K562 (cell line): Measurements from ENCODE around the gene SPATS2L. TPM values are rescaled to one million over a fixed set of nuclear protein-coding genes. Genes with fewer than 3 reads are reported as not detected.

ENCODE experiments used
- ATAC-seq: fragments of 200-7000 bp; cut with Tn5 transposase; 3 replicates; pipeline ENCODE4 v1.9.1; 2020; ENCODE audit warnings: moderate library complexity
- BruUV-seq: library from RNA; stranded (reverse); fragments of 400-500 nt; replicated peaks from 2 replicates; lab custom pipeline; 2021; lab: Mats Ljungman, UMichigan
- CTCF ChIA-PET: fragments of 300-600 bp; formaldehyde crosslinking; extraction: SDS; loops from one replicate; lab custom pipeline; 2021; ENCODE audit warnings: low intra/inter-chr PET ratio; lab: Yijun Ruan, JAX
- POLR2A ChIA-PET: fragments of 300-600, 350-650 bp; sonication (Branson Sonifier 250); formaldehyde crosslinking; extraction: SDS; loops from one replicate; lab custom pipeline; 2021; ENCODE audit warnings: antibody characterized with exemption, inconsistent platforms; lab: Yijun Ruan, JAX
- DNase-seq, 4 experiments: peaks; one replicate each; pipeline versions ENCODE4 v3.0.0 to v3.0.0-alpha.2; 2011 to 2018; ENCODE audit warnings: low spot score in 3 of 4, mixed read lengths in 3 of 4; ENCODE audit errors: extremely low read depth in 1 of 4
- FAIRE-seq: peaks from 2 replicates; lab custom pipeline; 2011; peaks lifted over from hg19 to GRCh38; lab: Jason Lieb, UNC
- H2AFZ ChIP-seq: 2 replicates; pipeline ENCODE4 v1.6.0; 2011; ENCODE audit warnings: low read depth, low read length, control low read depth, inconsistent platforms
- H3K27ac ChIP-seq: fragments of 200-600 bp; 3 replicates; pipeline ENCODE4 v1.8.0; 2011; ENCODE audit warnings: low read depth, mild to moderate bottlenecking, control low read depth, inconsistent platforms, low read length, moderate library complexity, mixed read lengths; ENCODE audit errors: extremely low read depth
- H3K27me3 ChIP-seq, 2 experiments: fragments of 300-600 bp in 1 of 2; 2 replicates in 1 of 2; 3 replicates in 1 of 2; pipeline versions ENCODE4 v1.6.0 to v1.8.0; 2011; ENCODE audit warnings: inconsistent platforms in 2 of 2, low read length in 2 of 2, mild to moderate bottlenecking in 1 of 2, mixed read lengths in 1 of 2, moderate library complexity in 1 of 2; ENCODE audit not compliant: control insufficient read depth in 2 of 2, insufficient read depth in 2 of 2
- H3K36me3 ChIP-seq: fragments of 300-600 bp; 3 replicates; pipeline ENCODE4 v1.8.0; 2011; ENCODE audit warnings: mild to moderate bottlenecking, low read length, inconsistent platforms; ENCODE audit not compliant: control insufficient read depth, insufficient read depth
- H3K4me1 ChIP-seq, 2 experiments: fragments of 200-600 bp in 1 of 2; replicated peaks in 1 of 2; 2 replicates in 1 of 2; 3 replicates in 1 of 2; pipeline versions ENCODE4 v1.5.1 to v1.8.0; 2011; ENCODE audit warnings: inconsistent platforms in 2 of 2, low read length in 2 of 2, mild to moderate bottlenecking in 1 of 2, mixed read lengths in 1 of 2, moderate library complexity in 1 of 2; ENCODE audit not compliant: control insufficient read depth in 2 of 2, insufficient read depth in 2 of 2
- H3K4me2 ChIP-seq: 2 replicates; pipeline ENCODE4 v1.6.1; 2011; ENCODE audit warnings: low read length, control low read depth, inconsistent platforms, mixed read lengths; ENCODE audit not compliant: insufficient read depth
- H3K4me3 ChIP-seq: fragments of 200-600 bp; sonication (generic), shearing (Covaris generic); 2 replicates; pipeline ENCODE4 v1.5.1; 2016; ENCODE audit warnings: control low read depth, inconsistent platforms
- H3K79me2 ChIP-seq: fragments of 200-600 bp; 3 replicates; pipeline ENCODE4 v1.8.0; 2011; ENCODE audit warnings: low read length, inconsistent platforms; ENCODE audit not compliant: control insufficient read depth, insufficient read depth
- H3K9ac ChIP-seq, 2 experiments: 2 replicates each; pipeline versions ENCODE4 v1.6.0 to v1.6.1; 2011; ENCODE audit warnings: low read depth in 2 of 2, low read length in 2 of 2, control low read depth in 1 of 2, inconsistent platforms in 1 of 2, mild to moderate bottlenecking in 1 of 2, mixed read lengths in 1 of 2; ENCODE audit not compliant: insufficient read depth in 1 of 2
- H3K9me1 ChIP-seq: one replicate; pipeline ENCODE4 v1.6.0; 2011; ENCODE audit warnings: inconsistent platforms, mild to moderate bottlenecking, low read length, moderate library complexity; ENCODE audit not compliant: control insufficient read depth, insufficient read depth
- H3K9me3 ChIP-seq: replicated peaks from 2 replicates; pipeline ENCODE4 v1.5.1; 2011; ENCODE audit warnings: low read depth, low read length, inconsistent platforms; ENCODE audit not compliant: control insufficient read depth, insufficient read depth
- H4K20me1 ChIP-seq: replicated peaks from 2 replicates; pipeline ENCODE4 v1.6.1; 2011; ENCODE audit warnings: low read length, inconsistent platforms, mixed read lengths; ENCODE audit not compliant: control insufficient read depth, insufficient read depth
- BRD9 ChIP-seq: fragments of 450-650 bp; IDR thresholded peaks from 2 replicates; pipeline ENCODE4 v1.6.1; 2018; ENCODE audit warnings: low read depth; ENCODE audit not compliant: partially characterized antibody
- LARP7 ChIP-seq: fragments of 450-650 bp; IDR thresholded peaks from 2 replicates; pipeline ENCODE4 v1.6.1; 2016
- MAZ ChIP-seq, 2 experiments: fragments of 450-650 bp in 1 of 2; sonication (generic) in 1 of 2; formaldehyde crosslinking; IDR thresholded peaks in 1 of 2; conservative IDR thresholded peaks in 1 of 2; 2 replicates each; pipeline versions ENCODE4 v1.4.0 to v1.5.0; 2020; ENCODE audit warnings: mild to moderate bottlenecking in 1 of 2, missing genetic modification reagents in 1 of 2
- SMAD4 ChIP-seq: fragments of 250-450 bp; sonication (Bioruptor Pico); conservative IDR thresholded peaks from 2 replicates; pipeline ENCODE4 v1.8.0; 2021; ENCODE audit warnings: inconsistent platforms, mild to moderate bottlenecking, moderate library complexity
- TBP ChIP-seq: optimal IDR thresholded peaks from 2 replicates; pipeline ENCODE3; 2011; ENCODE audit warnings: low read depth, low read length, improper control_type of control experiment
- ZNF551 ChIP-seq: fragments of 250-450 bp; sonication (Bioruptor Pico); IDR thresholded peaks from 2 replicates; pipeline ENCODE4 v1.5.0; 2021; ENCODE audit warnings: mild to moderate bottlenecking, moderate library complexity
- ZNF668 ChIP-seq: fragments of 250-450 bp; sonication (Bioruptor Pico); IDR thresholded peaks from 2 replicates; pipeline ENCODE4 v1.8.0; 2022; ENCODE audit warnings: mild to moderate bottlenecking, inconsistent platforms
- whole genome bisulfite sequencing: fragments of 100-300 bp; shearing (Covaris generic); methylation state at CpG from one replicate; pipeline ENCODE4 v1.1.6; 2016; ENCODE audit warnings: low coverage, mixed read lengths; ENCODE audit not compliant: insufficient coverage; ENCODE audit errors: missing lambda C conversion rate; 5-methylcytosine and 5-hydroxymethylcytosine counted together
- in situ Hi-C: fragments of 300-500 bp; cut with MboI; formaldehyde crosslinking; loops from 4 replicates; pipeline ENCODE4 v1.15.0; 2018; ENCODE audit warnings: inconsistent platforms, mixed read lengths
- intact Hi-C: fragments of 100-400 bp; cut with micrococcal nuclease; formaldehyde crosslinking; loops from 2 replicates; pipeline ENCODE4 v1.14.2; 2022
- polyA plus RNA-seq, 8 experiments: library from polyadenylated mRNA; depleted of rRNA in 4 of 8; stranded (reverse) in 5 of 8; unstranded in 3 of 8; fragments of >200 nt; fragmentation: Nextera tagmentation in 2 of 8; fragmentation: Illumina TruSeq in 1 of 8; extraction: Ambion mirVana in 2 of 8; extraction: Trizol in 1 of 8; gene quantifications; 2 replicates each; pipeline versions ENCODE4 v1.2.1 to v1.2.3, GENCODE V29; 2011 to 2014; ENCODE audit warnings: inconsistent platforms in 1 of 8, missing spikeins in 1 of 8
- total RNA-seq, 7 experiments: library from RNA; depleted of rRNA in 6 of 7; stranded (reverse); fragments of >200 nt in 6 of 7; fragmentation: Illumina TruSeq in 2 of 7; extraction: Trizol in 2 of 7; gene quantifications; 2 replicates each; pipeline versions ENCODE4 v1.2.1 to v1.2.3, GENCODE V29; 2011 to 2021; ENCODE audit warnings: low replicate concordance in 1 of 7
- TF ChIP-seq, protein P1 (sequence below): fragments of 450-650 bp; formaldehyde crosslinking; IDR thresholded peaks from 2 replicates; pipeline ENCODE4 v1.4.0; 2020; ENCODE audit warnings: mild to moderate bottlenecking, moderate library complexity
- TF ChIP-seq, protein P2 (sequence below): sonication (generic); formaldehyde crosslinking; IDR thresholded peaks from 2 replicates; pipeline ENCODE4 v1.8.0; 2022; ENCODE audit warnings: missing genetic modification reagents, mild to moderate bottlenecking, moderate library complexity, borderline replicate concordance
- TF ChIP-seq, protein P3 (sequence below): fragments of 450-650 bp; formaldehyde crosslinking; IDR thresholded peaks from 2 replicates; pipeline ENCODE4 v1.4.0; 2020; ENCODE audit warnings: mild to moderate bottlenecking, moderate library complexity
- TF ChIP-seq, protein P4 (sequence below): fragments of 250-450 bp; sonication (Bioruptor Pico); IDR thresholded peaks from 2 replicates; pipeline ENCODE4 v1.5.0; 2022; ENCODE audit warnings: mild to moderate bottlenecking
- TF ChIP-seq, protein P5 (sequence below): fragments of 450-650 bp; formaldehyde crosslinking; IDR thresholded peaks from 2 replicates; pipeline ENCODE4 v1.4.0; 2022; ENCODE audit warnings: missing genetic modification characterization

SPATS2L gene
- total and polyA plus RNA-seq, 9 of the 15 experiments (the other 6 are each of a cell fraction or from before 2014, with no cell fraction given), result 11.3 to 41.5 (median 24.9) TPM

DNA sequence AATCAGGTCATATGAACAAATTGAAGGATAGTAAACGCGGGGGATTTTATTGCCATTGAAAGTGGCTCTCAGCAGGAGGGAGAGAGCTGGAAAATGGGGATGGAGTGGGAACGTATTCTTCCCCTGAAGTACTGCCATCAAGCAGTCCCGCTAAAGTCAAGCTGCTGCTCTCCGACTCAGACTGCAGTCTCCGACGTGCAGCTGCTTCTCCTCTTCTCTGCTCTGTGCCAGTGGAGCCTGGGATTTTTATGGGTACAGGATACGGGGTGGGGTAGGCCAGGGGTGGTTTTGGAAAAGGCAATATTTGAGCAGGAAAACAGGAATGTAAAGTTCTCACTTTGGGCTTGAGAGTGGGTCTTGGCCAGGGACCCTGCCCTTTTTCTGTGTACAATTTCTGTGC, 170.3 kb downstream of the SPATS2L start:
- Histone ChIP-seq H3K4me3 (no peak overlapping the region), H3K9me3 (no peaks in the 10 kb centered on the region), H3K9me1 (no peaks in the 10 kb centered on the region), H3K4me2 (no peak overlapping the region), H3K9ac (no peak overlapping the region), H3K79me2 (no peaks in the 10 kb centered on the region), H4K20me1 (no peaks in the 10 kb centered on the region), H3K4me1 (peaks cover 4 to 6% of the 10 kb centered on the region in 2 experiments; a peak in 3 of 5 replicates), H3K27me3 (no peaks in the 10 kb centered on the region), H3K27ac (no peak overlapping the region), H2AFZ (no peak overlapping the region), H3K36me3 (no peaks in the 10 kb centered on the region; the same call in 2 of the 3 replicates)
- intact Hi-C loops (no loop called here), in situ Hi-C loops (no loop called here)
- DNase-seq, result no peak
- ChIA-PET CTCF (no interaction called here), POLR2A (no interaction called here)
- WGBS, result 83% methylated on average over 3 of the region's 8 CpGs
- ATAC-seq, result no peak
- no TSS peak for BruUV-seq
- no peak for FAIRE-seq
- TF ChIP-seq LARP7 (no peak), SMAD4 (CRISPR knock-in tag) (no peak), MAZ (CRISPR knock-in tag; conservative IDR thresholded peaks at IDR 0.05 in 1 of 2, IDR thresholded peaks at IDR 0.05 in 1 of 2) (no peak), BRD9 (no peak), ZNF551 (CRISPR knock-in tag) (no peak), TBP (no peak), ZNF668 (CRISPR knock-in tag) (no peak)
- TF ChIP-seq, protein P1, sequence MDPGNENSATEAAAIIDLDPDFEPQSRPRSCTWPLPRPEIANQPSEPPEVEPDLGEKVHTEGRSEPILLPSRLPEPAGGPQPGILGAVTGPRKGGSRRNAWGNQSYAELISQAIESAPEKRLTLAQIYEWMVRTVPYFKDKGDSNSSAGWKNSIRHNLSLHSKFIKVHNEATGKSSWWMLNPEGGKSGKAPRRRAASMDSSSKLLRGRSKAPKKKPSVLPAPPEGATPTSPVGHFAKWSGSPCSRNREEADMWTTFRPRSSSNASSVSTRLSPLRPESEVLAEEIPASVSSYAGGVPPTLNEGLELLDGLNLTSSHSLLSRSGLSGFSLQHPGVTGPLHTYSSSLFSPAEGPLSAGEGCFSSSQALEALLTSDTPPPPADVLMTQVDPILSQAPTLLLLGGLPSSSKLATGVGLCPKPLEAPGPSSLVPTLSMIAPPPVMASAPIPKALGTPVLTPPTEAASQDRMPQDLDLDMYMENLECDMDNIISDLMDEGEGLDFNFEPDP (CRISPR knock-in tag), result no peak
- TF ChIP-seq, protein P2, sequence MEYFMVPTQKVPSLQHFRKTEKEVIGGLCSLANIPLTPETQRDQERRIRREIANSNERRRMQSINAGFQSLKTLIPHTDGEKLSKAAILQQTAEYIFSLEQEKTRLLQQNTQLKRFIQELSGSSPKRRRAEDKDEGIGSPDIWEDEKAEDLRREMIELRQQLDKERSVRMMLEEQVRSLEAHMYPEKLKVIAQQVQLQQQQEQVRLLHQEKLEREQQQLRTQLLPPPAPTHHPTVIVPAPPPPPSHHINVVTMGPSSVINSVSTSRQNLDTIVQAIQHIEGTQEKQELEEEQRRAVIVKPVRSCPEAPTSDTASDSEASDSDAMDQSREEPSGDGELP (CRISPR knock-in tag), result no peak
- TF ChIP-seq, protein P3, sequence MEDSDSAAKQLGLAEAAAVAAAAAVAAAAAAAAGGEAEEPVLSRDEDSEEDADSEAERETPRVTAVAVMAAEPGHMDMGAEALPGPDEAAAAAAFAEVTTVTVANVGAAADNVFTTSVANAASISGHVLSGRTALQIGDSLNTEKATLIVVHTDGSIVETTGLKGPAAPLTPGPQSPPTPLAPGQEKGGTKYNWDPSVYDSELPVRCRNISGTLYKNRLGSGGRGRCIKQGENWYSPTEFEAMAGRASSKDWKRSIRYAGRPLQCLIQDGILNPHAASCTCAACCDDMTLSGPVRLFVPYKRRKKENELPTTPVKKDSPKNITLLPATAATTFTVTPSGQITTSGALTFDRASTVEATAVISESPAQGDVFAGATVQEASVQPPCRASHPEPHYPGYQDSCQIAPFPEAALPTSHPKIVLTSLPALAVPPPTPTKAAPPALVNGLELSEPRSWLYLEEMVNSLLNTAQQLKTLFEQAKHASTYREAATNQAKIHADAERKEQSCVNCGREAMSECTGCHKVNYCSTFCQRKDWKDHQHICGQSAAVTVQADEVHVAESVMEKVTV, result no peak
- TF ChIP-seq, protein P4, sequence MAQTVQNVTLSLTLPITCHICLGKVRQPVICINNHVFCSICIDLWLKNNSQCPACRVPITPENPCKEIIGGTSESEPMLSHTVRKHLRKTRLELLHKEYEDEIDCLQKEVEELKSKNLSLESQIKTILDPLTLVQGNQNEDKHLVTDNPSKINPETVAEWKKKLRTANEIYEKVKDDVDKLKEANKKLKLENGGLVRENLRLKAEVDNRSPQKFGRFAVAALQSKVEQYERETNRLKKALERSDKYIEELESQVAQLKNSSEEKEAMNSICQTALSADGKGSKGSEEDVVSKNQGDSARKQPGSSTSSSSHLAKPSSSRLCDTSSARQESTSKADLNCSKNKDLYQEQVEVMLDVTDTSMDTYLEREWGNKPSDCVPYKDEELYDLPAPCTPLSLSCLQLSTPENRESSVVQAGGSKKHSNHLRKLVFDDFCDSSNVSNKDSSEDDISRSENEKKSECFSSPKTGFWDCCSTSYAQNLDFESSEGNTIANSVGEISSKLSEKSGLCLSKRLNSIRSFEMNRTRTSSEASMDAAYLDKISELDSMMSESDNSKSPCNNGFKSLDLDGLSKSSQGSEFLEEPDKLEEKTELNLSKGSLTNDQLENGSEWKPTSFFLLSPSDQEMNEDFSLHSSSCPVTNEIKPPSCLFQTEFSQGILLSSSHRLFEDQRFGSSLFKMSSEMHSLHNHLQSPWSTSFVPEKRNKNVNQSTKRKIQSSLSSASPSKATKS (CRISPR knock-in tag), result no peak
- TF ChIP-seq, protein P5, sequence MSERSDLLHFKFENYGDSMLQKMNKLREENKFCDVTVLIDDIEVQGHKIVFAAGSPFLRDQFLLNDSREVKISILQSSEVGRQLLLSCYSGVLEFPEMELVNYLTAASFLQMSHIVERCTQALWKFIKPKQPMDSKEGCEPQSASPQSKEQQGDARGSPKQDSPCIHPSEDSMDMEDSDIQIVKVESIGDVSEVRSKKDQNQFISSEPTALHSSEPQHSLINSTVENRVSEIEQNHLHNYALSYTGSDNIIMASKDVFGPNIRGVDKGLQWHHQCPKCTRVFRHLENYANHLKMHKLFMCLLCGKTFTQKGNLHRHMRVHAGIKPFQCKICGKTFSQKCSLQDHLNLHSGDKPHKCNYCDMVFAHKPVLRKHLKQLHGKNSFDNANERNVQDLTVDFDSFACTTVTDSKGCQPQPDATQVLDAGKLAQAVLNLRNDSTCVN (CRISPR knock-in tag), result no peak
